NCI-H128 (cell line): ENCODE results near the gene TMEM242.
"Not testable (repeated sequence)": the region's sequence is repeated elsewhere in the genome, so short reads cannot be mapped to it uniquely, and the experiment has no call there.

Experiments
- DNase-seq: peaks from one replicate; lab custom pipeline; 2025; ENCODE audit not compliant: unreplicated experiment; lab: John Stamatoyannopoulos, UW

The TMEM242 gene

DNA sequence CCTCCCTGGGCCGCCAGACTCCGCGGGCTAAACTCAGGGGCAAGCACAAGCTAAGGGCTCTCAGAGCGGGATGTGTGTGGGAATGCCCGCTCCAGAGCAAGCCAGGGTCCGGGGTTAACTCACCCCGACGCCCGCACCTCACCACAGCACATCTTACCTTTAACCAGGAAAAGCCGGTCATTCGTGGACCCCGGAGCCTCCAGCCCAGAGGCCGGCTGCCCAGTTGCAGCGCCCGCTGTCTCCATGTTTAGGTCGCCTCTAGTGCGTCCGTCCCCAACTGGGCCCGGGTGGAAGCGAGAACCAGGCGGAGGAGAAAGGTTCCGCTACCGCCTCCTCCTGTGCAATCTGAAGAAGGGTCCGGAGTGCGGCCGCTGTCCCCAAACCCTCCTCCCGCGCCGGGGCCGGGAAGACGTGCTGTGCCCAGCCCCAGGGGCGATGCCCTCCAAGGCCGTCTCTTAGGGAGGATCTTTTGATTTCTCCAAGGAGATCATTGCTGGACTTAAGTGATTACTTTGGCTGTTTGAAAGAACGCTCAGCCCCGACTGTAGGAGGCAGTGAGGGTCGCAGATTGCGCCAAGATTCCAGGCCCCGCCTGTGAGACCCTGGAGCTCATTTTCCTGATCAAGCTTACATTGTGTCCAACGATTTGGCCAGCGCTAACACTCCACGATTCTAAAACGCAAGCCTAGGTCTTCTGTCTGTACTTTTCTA is at the start of gene TMEM242:
Gene TMEM242 (minus strand): TSS at position 265 of the 711 bp plus-strand sequence. CDS start 20 bp downstream, at position 245.
- no peak for DNase-seq

DNA sequence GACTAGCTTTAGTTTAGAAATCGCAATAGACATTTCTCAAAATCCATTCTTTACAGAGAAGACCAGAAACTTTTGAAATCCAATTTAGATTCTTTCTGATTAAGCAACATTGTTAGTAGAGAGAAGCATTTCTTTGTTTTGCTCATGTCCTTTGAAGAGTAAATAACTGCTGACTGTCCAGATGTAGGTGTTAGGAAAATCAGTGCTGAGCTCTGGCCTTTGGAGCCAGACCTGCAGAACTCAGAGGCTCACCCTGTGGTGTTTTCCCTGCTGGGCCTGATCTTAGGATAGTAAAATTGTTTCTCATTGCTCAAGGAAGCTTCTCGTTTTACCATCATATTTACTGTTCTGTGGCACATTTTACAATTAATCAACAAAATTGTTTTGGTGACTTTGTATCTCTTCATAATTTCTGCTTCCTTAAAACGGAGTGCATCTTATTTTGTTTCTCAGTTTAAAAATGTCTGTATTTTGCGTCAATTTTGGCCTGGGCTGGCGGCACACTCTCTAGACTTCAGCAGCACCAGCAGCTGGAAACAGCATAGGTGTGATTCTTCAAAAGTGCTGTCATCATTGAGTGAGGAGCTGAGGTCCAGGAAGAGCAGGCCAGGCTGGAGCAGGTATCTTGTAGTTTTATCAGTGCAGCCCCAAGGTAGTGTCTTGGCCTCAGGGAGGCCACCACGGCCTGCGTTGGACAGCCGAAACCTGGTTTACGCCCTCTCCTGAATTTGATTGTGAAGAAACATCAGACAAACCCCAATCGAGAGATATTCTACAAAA is 49.4 kb upstream of the TMEM242 start:
- no peak for DNase-seq

DNA sequence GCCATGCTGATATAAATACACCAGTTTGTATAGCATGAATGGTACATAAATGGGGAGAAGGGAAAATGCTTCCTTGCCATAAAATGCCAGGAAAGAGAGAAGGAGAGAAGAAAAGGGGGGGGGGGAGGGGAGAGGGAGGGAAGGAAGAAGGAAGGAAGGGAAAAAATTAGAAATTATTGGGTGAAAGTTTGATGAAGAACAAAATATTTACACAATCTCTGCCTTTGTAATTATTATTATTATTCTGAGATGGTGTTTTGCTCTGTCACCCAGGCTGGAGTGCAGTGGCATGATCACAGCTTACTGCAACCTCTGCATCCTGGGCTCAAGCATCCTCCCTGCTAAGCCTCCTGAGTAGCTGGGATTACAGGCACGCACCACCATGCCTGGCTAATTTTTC is 47.4 kb upstream of the TMEM242 start:
- no peak for DNase-seq

DNA sequence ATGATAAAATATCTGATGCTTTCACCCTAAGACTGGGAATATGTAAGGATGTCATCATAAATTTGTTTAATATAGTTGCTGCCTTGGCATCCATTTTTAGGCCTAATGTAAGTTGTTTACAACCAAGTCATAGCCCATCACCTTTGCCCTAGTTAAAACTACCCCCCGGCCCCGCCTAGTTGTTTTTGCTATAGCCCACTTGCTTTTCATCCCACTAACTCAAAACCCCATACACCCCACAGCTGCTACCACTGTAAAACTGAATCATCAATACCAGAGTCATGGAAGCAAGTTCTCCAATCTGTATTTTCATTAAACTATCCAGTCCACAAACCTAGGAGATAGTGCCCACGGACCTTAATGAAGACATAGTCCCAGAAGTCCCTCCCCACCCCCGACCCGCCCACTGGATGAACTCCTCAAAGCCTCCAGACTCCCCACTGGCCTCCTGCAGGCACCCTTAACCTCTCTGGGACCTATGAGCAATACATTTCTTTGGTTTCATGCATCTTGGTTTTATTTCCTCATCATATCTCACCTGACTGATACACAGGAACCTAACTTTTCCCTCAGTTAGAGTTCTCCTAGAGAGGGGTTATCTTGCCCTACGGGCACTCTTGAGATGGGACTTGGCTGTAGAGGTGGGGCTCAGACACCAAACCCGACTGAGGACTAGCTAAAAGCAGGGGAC is 45.2 kb upstream of the TMEM242 start:
- no peak for DNase-seq

DNA sequence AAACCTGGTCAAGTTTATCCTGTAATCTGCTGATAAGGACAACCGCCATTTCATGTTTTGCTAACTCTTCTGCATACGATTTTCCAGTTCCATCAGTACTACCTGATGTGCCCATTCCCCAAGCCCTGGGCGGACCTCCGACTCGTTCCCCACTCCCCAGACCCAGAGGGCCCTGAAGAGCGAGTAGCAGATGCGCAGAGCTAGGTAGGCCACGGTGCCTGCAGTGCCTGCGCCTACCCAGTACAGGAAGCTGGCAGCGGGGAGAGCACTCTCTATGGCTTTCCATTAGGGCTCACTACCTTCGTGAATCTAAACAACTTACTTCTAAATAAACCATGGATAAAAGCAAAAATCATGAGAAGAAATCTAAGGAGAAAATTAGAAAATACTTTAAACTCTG is 43.3 kb upstream of the TMEM242 start:
- no peak for DNase-seq

DNA sequence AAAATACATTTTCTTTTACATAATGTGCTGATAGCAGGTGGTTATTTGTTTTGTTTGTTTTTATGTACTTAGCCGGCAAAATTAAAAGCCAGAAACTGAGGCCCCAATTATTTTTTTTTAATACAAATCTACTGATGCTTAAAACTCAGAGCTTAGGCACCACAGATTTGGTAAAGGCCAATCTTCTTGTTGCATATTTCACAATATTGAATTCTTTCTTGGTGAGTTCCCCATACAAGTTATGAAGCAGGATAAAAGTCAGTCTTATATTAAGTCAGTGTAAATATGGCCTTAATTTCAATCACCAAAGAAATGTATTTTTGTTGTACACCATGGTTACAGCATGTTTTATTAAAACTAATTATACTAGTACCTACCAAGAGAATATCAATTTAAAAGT is 41.4 kb upstream of the TMEM242 start:
- no peak for DNase-seq

DNA sequence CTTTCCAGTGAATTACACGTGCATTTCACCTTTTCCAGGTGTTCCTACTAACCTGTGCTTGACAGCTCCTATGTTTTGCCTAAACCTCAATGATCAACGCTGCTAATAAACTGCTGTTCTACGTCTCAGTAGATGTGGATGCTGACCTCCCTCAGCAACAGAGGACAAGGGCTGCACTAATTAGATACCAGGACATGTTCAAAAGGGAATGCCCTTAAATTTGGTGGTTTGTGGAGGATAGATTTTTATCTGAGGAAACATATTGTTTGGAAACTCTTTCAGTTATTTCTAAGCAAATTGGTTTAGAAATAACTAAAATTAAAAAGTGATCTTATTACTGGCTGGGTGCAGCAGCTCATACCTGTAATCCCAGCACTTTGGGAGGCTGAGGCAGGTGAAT is 38.6 kb upstream of the TMEM242 start:
- DNase-seq, result no peak

DNA sequence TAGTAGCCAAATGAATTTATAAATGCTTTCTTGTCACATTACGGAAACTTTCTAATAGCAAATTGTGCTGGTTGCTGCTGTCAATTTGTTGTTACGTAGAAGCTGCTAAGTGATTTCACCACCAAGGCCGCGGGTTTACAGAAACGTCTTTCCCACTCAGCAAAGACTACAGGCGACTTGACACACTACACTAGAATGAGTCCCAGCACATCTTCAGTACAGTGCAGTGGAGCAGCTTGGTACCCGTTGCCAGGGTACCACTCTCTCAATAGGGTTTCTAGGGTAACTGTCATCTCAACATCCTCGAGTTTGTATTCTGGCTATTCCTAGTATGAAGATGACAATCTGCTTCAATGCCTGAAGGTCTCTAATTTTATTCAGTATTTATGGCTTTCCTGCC is 35.0 kb upstream of the TMEM242 start:
- DNase-seq, result no peak

DNA sequence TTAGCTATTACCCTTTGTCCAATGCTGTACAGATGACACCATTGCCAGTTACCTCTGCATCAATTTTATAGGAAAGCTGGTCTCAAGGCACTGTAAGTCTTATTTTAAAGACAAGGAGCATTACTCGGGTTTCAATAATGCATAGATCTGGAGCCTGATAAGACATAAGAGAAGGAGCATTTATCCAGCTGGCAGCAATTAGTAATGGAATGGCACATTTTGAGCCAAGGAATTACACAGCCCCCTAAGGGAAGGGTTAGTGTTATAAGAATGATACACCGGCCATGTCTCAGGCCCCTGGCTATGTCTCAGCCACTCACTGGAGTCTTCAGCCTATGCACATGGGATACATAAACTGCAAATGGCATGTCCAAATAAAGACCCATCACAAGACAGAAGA is 23.1 kb upstream of the TMEM242 start:
- no peak for DNase-seq

DNA sequence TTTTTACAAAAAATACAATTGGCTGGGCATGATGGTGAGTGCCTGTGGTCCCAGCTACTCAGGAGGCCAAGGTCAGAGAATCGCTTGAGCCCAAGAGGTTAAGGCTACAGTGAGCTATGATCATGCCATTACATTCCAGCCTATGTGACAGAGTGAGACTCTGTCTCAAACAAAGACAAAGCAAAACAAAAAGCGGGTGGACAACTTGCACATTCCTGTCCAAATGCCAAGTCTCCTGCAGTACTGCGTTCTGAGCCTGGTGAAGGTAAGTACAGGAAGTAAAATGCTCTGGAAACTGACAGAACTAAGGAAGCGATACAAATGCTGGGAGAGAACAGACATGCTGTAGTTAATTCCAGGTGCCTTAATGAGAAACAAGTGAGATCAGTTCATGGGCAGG is 20.4 kb upstream of the TMEM242 start:
- DNase-seq, result no peak

DNA sequence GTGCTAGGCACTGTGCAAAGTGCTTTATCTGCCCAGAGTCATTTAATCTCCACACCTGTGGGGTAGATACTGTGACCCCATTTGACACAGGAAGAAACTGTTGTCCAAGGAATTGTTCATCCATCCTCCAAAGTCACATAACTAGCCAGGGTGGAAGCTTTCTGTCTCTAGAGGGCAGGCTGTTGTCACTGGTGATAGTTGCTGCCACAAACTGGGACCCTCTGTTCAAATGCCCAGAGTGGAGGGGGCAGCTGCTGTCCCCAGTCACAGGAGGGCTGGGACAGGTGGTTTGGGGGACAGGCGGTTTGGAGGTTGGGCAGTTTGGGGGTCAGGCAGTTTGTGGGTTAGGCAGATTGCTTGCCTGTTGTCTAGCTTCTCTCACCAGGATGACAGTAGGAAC is 16.1 kb upstream of the TMEM242 start:
- no peak for DNase-seq

DNA sequence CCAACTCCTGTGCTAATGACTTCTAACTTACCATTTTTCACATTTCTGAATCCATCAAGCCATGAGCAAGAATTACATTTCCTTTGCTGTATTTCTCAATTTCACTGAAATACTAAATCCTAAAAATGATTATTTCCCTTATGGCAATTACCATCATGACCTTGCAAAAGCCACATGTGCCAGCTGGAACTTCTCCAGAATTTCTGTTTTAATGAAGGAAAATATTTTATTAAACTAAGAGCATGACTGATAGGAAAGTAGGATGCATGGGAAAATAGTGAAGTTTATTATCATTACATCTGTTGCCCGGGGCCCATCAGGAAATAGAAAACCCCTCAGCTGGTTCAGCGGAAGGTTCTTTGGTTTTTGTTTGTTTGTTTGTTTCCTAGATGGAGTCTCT is 14.4 kb upstream of the TMEM242 start:
- DNase-seq, result no peak

DNA sequence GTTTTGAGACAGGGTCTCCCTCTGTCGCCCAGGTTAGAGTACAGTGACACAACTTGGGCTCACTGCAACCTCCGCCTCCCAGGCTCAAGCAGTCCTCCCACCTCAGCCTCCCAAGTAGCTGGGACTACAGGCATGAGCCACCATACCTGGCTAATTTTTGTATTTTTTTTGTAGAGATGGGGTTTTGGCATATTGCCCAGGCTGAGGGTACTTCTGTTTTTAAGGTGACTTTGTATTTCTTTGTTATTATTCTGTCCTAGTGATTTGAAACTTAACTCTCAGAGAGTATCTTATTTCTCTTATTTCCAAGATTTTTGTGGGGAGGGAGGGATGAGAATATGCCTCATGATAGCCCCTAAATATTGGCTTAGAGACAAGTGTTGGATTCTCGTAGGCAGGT is 14.0 kb upstream of the TMEM242 start:
- not testable (repeated sequence) for DNase-seq

DNA sequence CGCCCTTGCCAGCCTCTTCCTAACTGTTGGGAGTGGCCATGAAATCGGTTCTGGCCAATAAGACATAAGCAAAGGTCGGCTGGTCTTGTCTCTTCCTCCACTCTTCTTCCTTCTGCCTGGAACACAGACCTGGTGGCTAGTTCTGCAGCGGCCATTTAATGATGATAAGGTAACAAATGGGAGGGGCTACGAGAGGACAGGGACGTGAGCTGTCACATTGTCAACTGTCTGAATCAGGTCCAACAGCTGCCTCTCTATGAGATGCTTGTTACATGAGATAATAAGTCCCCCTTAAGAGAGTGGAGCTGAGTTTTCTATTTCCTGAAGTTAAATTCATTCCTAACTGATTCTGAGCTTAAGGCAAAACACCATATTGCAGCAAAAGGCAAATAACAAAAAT is 12.5 kb upstream of the TMEM242 start:
- no peak for DNase-seq

DNA sequence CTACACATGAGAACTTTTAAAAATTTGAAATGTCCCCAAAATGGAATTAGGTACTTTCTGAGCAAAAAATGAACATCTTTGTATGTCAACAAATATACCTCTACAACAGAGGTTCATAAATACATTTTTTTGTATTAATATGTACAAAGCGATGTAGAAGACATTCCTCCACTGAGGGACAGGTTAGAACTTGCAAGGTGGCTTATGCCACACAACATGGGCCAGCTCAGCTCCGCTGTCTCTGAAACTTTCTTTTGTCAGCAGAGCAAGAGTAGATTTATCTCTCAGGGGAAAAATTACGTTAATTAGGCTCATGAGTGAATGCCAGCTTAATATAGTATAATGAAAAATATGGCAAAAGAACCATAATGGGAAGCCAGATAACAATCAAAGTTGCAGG is 10.6 kb upstream of the TMEM242 start:
- no peak for DNase-seq

DNA sequence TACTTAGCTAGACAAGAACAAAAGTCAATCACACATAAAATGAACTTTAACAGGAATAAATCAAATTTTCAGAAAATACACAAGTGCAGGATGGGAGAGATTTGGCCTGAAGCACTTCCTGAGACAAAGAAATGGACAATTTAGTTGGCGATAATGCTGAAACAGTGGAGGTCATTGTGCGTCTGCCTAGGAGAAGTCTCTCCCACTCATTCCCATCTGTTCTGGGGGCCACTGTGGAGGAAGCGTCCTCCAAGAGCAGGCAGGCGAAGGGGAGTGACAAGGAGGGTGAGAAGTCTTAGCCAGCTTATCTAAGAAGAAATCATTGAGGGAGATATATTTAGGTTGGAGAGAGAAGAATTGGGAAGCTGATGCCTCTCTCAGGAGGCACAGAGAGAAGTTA is 10.2 kb upstream of the TMEM242 start:
- DNase-seq, result no peak

DNA sequence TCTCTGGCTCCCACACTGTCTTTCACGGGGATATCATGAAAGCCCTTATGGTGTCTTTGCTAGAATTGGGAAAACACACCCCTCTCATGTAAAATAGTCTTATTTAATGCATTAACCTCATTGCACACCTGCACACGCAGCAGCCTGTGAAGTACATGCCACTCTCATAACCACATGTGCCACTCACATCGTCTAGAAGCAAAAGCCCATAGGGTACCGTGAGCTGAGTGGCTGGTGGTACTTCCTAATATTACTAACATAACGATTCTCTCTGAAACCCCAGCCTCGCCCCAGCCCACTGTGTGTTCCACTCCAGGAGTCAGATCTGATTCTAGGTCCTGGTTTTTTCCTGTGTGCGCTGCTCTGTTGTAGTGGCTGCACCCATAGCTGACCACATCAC is 9.5 kb upstream of the TMEM242 start:
- DNase-seq, result no peak

DNA sequence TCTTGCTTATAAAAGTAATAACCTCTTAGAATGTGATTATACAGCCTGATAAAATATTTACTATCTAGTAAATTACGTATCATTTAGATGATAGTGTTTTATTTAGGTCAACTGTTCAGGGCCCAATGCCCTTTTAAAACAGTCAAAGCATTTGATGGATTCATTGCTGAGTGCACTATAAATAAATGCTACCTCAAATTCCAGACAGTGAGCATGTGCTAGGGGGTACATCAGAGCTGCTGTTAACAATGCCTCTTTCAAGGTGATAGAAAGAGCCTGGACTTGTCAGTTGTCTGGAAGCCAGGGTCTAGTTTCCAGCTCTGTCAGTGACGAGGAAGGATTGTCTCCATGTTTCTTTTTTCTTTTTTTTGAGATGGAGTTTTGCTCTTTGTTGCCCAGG is 7.5 kb upstream of the TMEM242 start:
- DNase-seq, result no peak

DNA sequence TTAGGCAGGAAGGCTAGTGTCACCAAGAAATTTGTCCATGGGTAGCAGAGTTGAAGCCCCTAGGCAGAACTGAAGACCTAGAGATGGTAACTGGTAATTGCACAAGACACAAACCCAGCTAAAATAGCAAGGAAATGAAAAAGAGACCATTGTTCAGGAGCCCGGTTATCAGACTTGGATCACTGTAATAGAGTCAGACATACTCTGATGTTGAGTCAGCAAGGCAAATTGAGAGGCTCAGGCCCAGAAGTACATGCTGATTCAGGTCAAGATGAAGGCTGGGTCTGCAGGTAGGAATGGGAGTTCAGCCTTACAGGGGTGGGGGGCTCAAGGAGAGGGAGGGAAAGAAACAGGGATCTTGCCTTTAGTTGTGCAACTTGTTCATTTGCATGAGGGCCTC is 6.5 kb upstream of the TMEM242 start:
- DNase-seq, result no peak

DNA sequence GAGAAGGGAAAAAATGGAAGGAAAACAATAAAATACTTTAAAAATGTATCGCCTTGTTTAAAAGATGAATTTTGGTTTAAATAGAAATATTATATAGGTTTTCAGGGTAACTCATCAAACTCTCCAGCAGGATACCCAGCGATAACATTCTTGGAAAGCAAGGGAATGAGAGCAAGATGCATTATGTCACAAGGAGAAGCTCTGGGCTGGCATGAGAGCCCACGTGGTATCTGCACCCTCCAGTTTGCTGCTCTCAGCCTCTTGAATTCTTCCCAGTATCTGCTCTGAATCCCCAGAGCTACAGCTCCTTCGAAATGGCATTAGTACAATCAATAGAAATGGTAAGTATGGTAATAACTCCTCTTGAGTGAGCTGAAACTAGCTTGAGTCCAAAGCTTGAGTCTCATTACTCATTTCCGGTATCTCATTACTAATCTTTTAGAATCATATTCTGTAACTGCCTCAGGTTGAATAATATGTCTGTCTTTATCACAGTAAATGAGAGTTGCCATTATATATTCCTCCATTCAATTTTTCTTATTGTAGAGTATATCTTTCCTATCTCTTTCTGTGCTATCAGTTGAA is 4.9 kb upstream of the TMEM242 start:
- DNase-seq, result no peak

DNA sequence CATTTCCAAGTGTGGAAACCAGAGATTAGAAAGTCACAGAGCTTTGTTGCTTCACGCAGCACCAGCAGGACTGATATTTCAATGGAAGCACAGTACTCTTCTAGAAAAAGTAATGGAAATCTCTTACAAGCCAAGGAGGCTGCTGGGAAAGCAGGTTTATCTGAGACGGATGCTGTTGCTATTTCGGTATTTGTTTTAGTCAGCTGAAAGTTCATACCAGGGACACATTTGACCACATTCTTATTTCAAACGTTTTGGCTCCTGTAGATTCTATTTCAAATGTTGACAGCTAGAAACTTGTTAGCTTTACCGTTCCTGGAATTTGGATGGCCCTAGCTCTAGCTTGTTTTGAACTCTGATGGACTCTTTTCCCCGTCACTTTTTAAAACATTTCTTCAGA is 3.7 kb upstream of the TMEM242 start:
- no peak for DNase-seq
